ENCODE measurements around the gene WDFY4. TPM values are rescaled to one million over a fixed set of nuclear protein-coding genes. Genes with fewer than 3 reads are reported as not detected.

The WDFY4 gene
- total RNA-seq, 1 experiment from 2014 or later: not detected

DNA sequence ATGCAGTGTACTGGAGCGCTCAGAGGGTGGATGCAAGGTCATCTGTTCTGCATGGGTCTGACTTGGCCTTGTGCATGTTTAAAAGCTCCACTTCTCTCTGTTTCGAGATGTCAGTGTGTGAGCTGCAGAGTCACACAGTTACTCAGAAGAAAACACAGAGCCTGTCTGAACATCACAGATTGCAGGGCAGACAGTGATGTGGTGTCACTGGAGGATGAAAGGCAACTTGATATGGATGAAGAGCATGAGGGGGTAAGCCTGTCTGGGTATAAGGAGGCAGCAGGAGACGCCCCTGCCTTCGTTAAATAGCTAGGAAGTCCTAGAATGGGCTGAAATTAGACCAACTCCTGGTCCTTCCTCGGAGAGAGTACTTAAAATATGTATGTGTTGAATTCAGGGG, 322.5 kb downstream of the WDFY4 start:
- Histone ChIP-seq H3K4ac (ENCODE audit: low read depth, low read length) (no peak overlapping the region), H3T11ph (ENCODE audit: low read length) (no peak overlapping the region), H2BK120ac (ENCODE audit: low read depth, low read length, poor library complexity, severe bottlenecking) (no peak overlapping the region), H3K9me3 (ENCODE audit: control insufficient read depth, low read depth, low read length) (no peaks in the 10 kb centered on the region), H3K23ac (ENCODE audit: insufficient read length, low read depth, low read length) (no peak overlapping the region), H3K79me1 (ENCODE audit: insufficient read depth, low read depth, low read length, poor library complexity, severe bottlenecking) (no peaks in the 10 kb centered on the region), H4K20me1 (ENCODE audit: control insufficient read depth, insufficient read depth, insufficient read length) (no peaks in the 10 kb centered on the region), H4K8ac (replicated peaks; ENCODE audit: insufficient read length, low read depth, low read length) (no peak overlapping the region), H3K4me2 (ENCODE audit: insufficient read depth, insufficient read length, low read length) (no peak overlapping the region), H4K5ac (ENCODE audit: insufficient read length, low read depth, low read length) (no peak overlapping the region), H3K9ac (ENCODE audit: extremely low read depth, insufficient read length, low read length) (no peak overlapping the region), H3K4me1 (ENCODE audit: insufficient read depth, low read length) (no peaks in the 10 kb centered on the region), H3K27ac (ENCODE audit: insufficient read length, low read depth, low read length) (no peak overlapping the region), H3K27me3 (ENCODE audit: insufficient read depth, low read length) (no peaks in the 10 kb centered on the region), H2BK15ac (ENCODE audit: low read depth, low read length) (no peak overlapping the region), H2BK12ac (ENCODE audit: insufficient read length, low read depth, low read length) (no peak overlapping the region), H2BK20ac (ENCODE audit: low read depth, low read length, poor library complexity, severe bottlenecking) (no peak overlapping the region), H3K56ac (ENCODE audit: insufficient read length, low read depth, low read length) (no peak overlapping the region), H3K18ac (ENCODE audit: insufficient read length, low read depth, low read length) (no peak overlapping the region), H4K91ac (ENCODE audit: insufficient read length, low read depth, low read length) (no peak overlapping the region), H2AFZ (ENCODE audit: low read length) (no peak overlapping the region), H3K23me2 (ENCODE audit: insufficient read length, low read depth, low read length, poor library complexity, severe bottlenecking) (no peaks in the 10 kb centered on the region), H3K79me2 (ENCODE audit: insufficient read depth, low read length) (no peaks in the 10 kb centered on the region), H2BK5ac (ENCODE audit: insufficient read length, low read length) (no peak overlapping the region), H2AK5ac (ENCODE audit: insufficient read length, low read length) (no peak overlapping the region), H3K14ac (ENCODE audit: insufficient read depth, low read length) (no peak overlapping the region)
- no peak for DNase-seq
- H3K27ac Mint-ChIP-seq: no peak overlapping the region
- no peaks in the 10 kb centered on the region for H3K9me3 Mint-ChIP-seq
- H3K27me3 Mint-ChIP-seq (ENCODE audit: low read depth): peaks cover 9% of the 10 kb centered on the region
- H3K36me3 Mint-ChIP-seq (ENCODE audit: insufficient read depth in 1 of 3, low read depth in 3 of 3): no peaks in the 10 kb centered on the region
- H3K4me3 Mint-ChIP-seq: no peak overlapping the region
- H3K4me1 Mint-ChIP-seq: no peaks in the 10 kb centered on the region
- no CpG with 5 or more reads among the region's 5 CpGs for WGBS (ENCODE audit: extremely low coverage, insufficient read length, low lambda C conversion rate)
- TF ChIP-seq, protein P1, sequence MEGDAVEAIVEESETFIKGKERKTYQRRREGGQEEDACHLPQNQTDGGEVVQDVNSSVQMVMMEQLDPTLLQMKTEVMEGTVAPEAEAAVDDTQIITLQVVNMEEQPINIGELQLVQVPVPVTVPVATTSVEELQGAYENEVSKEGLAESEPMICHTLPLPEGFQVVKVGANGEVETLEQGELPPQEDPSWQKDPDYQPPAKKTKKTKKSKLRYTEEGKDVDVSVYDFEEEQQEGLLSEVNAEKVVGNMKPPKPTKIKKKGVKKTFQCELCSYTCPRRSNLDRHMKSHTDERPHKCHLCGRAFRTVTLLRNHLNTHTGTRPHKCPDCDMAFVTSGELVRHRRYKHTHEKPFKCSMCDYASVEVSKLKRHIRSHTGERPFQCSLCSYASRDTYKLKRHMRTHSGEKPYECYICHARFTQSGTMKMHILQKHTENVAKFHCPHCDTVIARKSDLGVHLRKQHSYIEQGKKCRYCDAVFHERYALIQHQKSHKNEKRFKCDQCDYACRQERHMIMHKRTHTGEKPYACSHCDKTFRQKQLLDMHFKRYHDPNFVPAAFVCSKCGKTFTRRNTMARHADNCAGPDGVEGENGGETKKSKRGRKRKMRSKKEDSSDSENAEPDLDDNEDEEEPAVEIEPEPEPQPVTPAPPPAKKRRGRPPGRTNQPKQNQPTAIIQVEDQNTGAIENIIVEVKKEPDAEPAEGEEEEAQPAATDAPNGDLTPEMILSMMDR (conservative IDR thresholded peaks at IDR 0.05): no peak

Measured in H9 (cell line).